ENCODE data around the gene NAP1L4. TPM values are rescaled to one million over a fixed set of nuclear protein-coding genes. Genes with fewer than 3 reads are reported as not detected.

Gene NAP1L4
- total and polyA plus RNA-seq, 2 donors (not counting 1 experiment from before 2014, with no cell fraction given): 62.1 to 133 TPM

GRCh38 chr11:3014943-3015342 lies 22.8 kb upstream of the NAP1L4 start:
- CTCF ChIA-PET: no interaction called here
- DNase-seq (no peak), ATAC-seq (ENCODE audit: low read depth) (no peak)
- no peaks in the 10 kb centered on the region for H3K9me3 Mint-ChIP-seq (ENCODE audit: insufficient read depth)
- Histone ChIP-seq H3K27ac (ENCODE audit: low read length in 2 of 2) (no peak overlapping the region), H3K4me3 (ENCODE audit: control extremely low read depth in 1 of 5, extremely low read depth in 1 of 5, insufficient read depth in 1 of 5, low read depth in 2 of 5, low read length in 4 of 5) (no peak overlapping the region), H3K9ac (ENCODE audit: low read length) (no peak overlapping the region), H3K4me2 (replicated peaks; ENCODE audit: low read depth, low read length, poor library complexity, severe bottlenecking) (no peak overlapping the region), H4K20me1 (ENCODE audit: control insufficient read depth, insufficient read depth, low read length, poor library complexity, severe bottlenecking) (no peaks in the 10 kb centered on the region), H3K27me3 (replicated peaks in 1 of 4; ENCODE audit: control extremely low read depth in 1 of 4, control insufficient read depth in 3 of 4, insufficient read depth in 4 of 4, low read length in 3 of 4) (no peaks in the 10 kb centered on the region), H3K79me2 (ENCODE audit: control insufficient read depth, insufficient read depth, low read length) (no peaks in the 10 kb centered on the region), H3K9me3 (ENCODE audit: control extremely low read depth in 1 of 3, control insufficient read depth in 2 of 3, insufficient read depth in 1 of 3, low read length in 2 of 3) (no peaks in the 10 kb centered on the region), H2AFZ (ENCODE audit: insufficient read depth, low read depth, low read length, poor library complexity, severe bottlenecking) (no peak overlapping the region), H3K36me3 (replicated peaks in 1 of 2; ENCODE audit: control extremely low read depth in 1 of 2, control insufficient read depth in 1 of 2, extremely low read depth in 1 of 2, insufficient read depth in 2 of 2, low read length in 1 of 2) (peaks cover 3 to 76% of the 10 kb centered on the region in 2 experiments), H3K4me1 (ENCODE audit: control insufficient read depth in 2 of 2, insufficient read depth in 2 of 2, low read length in 2 of 2) (peaks cover 0 to 17% of the 10 kb centered on the region in 2 donors)
- WGBS (ENCODE audit: insufficient coverage): 99% methylated on average over 4 of the region's 4 CpGs
- no peak overlapping the region for H3K4me3 Mint-ChIP-seq
- POLR2A ChIA-PET: no interaction called here
- no peaks in the 10 kb centered on the region for H3K4me1 Mint-ChIP-seq
- no peaks in the 10 kb centered on the region for H3K27me3 Mint-ChIP-seq
- H3K27ac Mint-ChIP-seq: no peak overlapping the region
- TF ChIP-seq EZH2 (IDR thresholded peaks at IDR 0.05; ENCODE audit: borderline replicate concordance, insufficient read depth, low read depth, low read length, poor library complexity, severe bottlenecking) (no peak), CTCF (IDR thresholded peaks at IDR 0.05) (no peak)
- intact Hi-C loops (cut with micrococcal nuclease): no loop called here

- H3K4me3 ChIP-seq (ENCODE audit: control extremely low read depth in 1 of 5, extremely low read depth in 1 of 5, insufficient read depth in 1 of 5, low read depth in 2 of 5, low read length in 4 of 5): no peak overlapping the region
- WGBS (ENCODE audit: insufficient coverage): 63% methylated on average over 8 of the region's 16 CpGs
- Mint-ChIP-seq H3K4me3 (no peak overlapping the region), H3K27ac (no peak overlapping the region), H3K4me1 (no peaks in the 10 kb centered on the region), H3K9me3 (ENCODE audit: insufficient read depth) (no peaks in the 10 kb centered on the region), H3K27me3 (no peaks in the 10 kb centered on the region)
- peaks cover 0 to 17% of the 10 kb centered on the region in 2 donors for H3K4me1 ChIP-seq (ENCODE audit: control insufficient read depth in 2 of 2, insufficient read depth in 2 of 2, low read length in 2 of 2)
- ChIA-PET POLR2A (no interaction called here), CTCF (no interaction called here)
- H2AFZ ChIP-seq (ENCODE audit: insufficient read depth, low read depth, low read length, poor library complexity, severe bottlenecking): no peak overlapping the region
- no peaks in the 10 kb centered on the region for H3K27me3 ChIP-seq (replicated peaks in 1 of 4; ENCODE audit: control extremely low read depth in 1 of 4, control insufficient read depth in 3 of 4, insufficient read depth in 4 of 4, low read length in 3 of 4)
- intact Hi-C loops (cut with micrococcal nuclease): no loop called here
- H3K27ac ChIP-seq (ENCODE audit: low read length in 2 of 2): no peak overlapping the region
- DNase-seq (no peak), ATAC-seq (ENCODE audit: low read depth) (no peak)
- H3K4me2 ChIP-seq (replicated peaks; ENCODE audit: low read depth, low read length, poor library complexity, severe bottlenecking): no peak overlapping the region
- no peak for TF ChIP-seq CTCF (IDR thresholded peaks at IDR 0.05)
- TF ChIP-seq EZH2 (IDR thresholded peaks at IDR 0.05; ENCODE audit: borderline replicate concordance, insufficient read depth, low read depth, low read length, poor library complexity, severe bottlenecking): no peak
- H3K36me3 ChIP-seq (replicated peaks in 1 of 2; ENCODE audit: control extremely low read depth in 1 of 2, control insufficient read depth in 1 of 2, extremely low read depth in 1 of 2, insufficient read depth in 2 of 2, low read length in 1 of 2): peaks cover 3 to 73% of the 10 kb centered on the region in 2 experiments
- H3K79me2 ChIP-seq (ENCODE audit: control insufficient read depth, insufficient read depth, low read length): no peaks in the 10 kb centered on the region
- H4K20me1 ChIP-seq (ENCODE audit: control insufficient read depth, insufficient read depth, low read length, poor library complexity, severe bottlenecking): no peaks in the 10 kb centered on the region
- H3K9me3 ChIP-seq (ENCODE audit: control extremely low read depth in 1 of 3, control insufficient read depth in 2 of 3, insufficient read depth in 1 of 3, low read length in 2 of 3): no peaks in the 10 kb centered on the region
- H3K9ac ChIP-seq (ENCODE audit: low read length): no peak overlapping the region
Measured at GRCh38 chr11:3014057-3014938, 22.2 kb upstream of the NAP1L4 start.

All from B cell (primary cell).